Upper lobe of left lung (tissue), 6 donors: ENCODE data around the gene NFATC3. TPM values are rescaled to one million over a fixed set of nuclear protein-coding genes. Genes with fewer than 3 reads are reported as not detected.

Source experiments
- ATAC-seq, 2 donors: fragments of 200-7000 bp; cut with Tn5 transposase; one replicate each; pipeline ENCODE4 v1.9.1; 2022; ENCODE audit warnings: mild to moderate bottlenecking in 2 of 2, moderate library complexity in 2 of 2; ENCODE audit not compliant: low FRiP score in 2 of 2
- DNase-seq, 2 donors: peaks; one replicate each; pipeline ENCODE4 v3.0.0-alpha.2; 2019 to 2020
- H3K27ac ChIP-seq, 4 donors: fragments of 200-600 bp; sonication (generic); one replicate each; pipeline ENCODE4 v1.5.1; 2016 to 2019
- H3K27me3 ChIP-seq, 4 donors: fragments of 200-600 bp; sonication (generic); one replicate each; pipeline ENCODE4 v1.5.1; 2017 to 2019
- H3K36me3 ChIP-seq, 4 donors: fragments of 200-600 bp; sonication (generic); one replicate each; pipeline ENCODE4 v1.5.1; 2016 to 2019
- H3K4me1 ChIP-seq, 4 donors: fragments of 200-600 bp; sonication (generic); one replicate each; pipeline ENCODE4 v1.5.1; 2018 to 2019
- H3K4me3 ChIP-seq, 4 donors: fragments of 200-600 bp; sonication (generic); one replicate each; pipeline ENCODE4 v1.5.1; 2017 to 2019; ENCODE audit warnings: mild to moderate bottlenecking in 2 of 4, moderate library complexity in 1 of 4
- H3K9me3 ChIP-seq, 4 donors: fragments of 200-600 bp; sonication (generic); one replicate each; pipeline ENCODE4 v1.5.1; 2018 to 2019
- EP300 ChIP-seq, 4 donors: sonication (generic); formaldehyde crosslinking; IDR thresholded peaks; one replicate each; pipeline ENCODE4 v1.5.1; 2017; ENCODE audit warnings: antibody characterized with exemption in 4 of 4, control low read depth in 2 of 4
- POLR2A ChIP-seq, 4 donors: fragments of 450-650 bp; IDR thresholded peaks; one replicate each; pipeline ENCODE4 v1.5.1; 2016 to 2017; ENCODE audit warnings: antibody characterized with exemption in 4 of 4, mild to moderate bottlenecking in 2 of 4
- POLR2AphosphoS5 ChIP-seq, 2 donors: sonication (generic); formaldehyde crosslinking; IDR thresholded peaks; one replicate each; pipeline ENCODE4 v1.5.1; 2017; ENCODE audit warnings: antibody characterized with exemption in 2 of 2
- WGBS, 2 donors: methylation state at CpG; one replicate each; pipeline ENCODE4 v1.1.5; 2017 to 2018; 5-methylcytosine and 5-hydroxymethylcytosine counted together
- total RNA-seq, 6 donors: library from RNA; depleted of rRNA in 4 of 6; stranded (reverse); fragments of >200 nt in 4 of 6; gene quantifications; one replicate each; pipeline versions ENCODE4 v1.1.0 to v1.2.1, GENCODE V29; 2016 to 2021
- TF ChIP-seq, protein P1 (sequence below), 6 experiments: fragments of 450-650 bp in 4 of 6; fragments of 200-600 bp in 2 of 6; sonication (generic) in 2 of 6; IDR thresholded peaks; one replicate each; pipeline ENCODE4 v1.5.1; 2016 to 2019; ENCODE audit warnings: antibody characterized with exemption in 6 of 6
- donor health status: DM: no; HTN: no; CAD: no; lungs with moderate emphysema.
- donor health status: DM: no; HTN: yes; CAD: no; lungs with severe emphysema.

Gene NFATC3
- total RNA-seq, 6 donors from 2014 or later = 49.1 to 95.3 (median 68.0) TPM

DNA sequence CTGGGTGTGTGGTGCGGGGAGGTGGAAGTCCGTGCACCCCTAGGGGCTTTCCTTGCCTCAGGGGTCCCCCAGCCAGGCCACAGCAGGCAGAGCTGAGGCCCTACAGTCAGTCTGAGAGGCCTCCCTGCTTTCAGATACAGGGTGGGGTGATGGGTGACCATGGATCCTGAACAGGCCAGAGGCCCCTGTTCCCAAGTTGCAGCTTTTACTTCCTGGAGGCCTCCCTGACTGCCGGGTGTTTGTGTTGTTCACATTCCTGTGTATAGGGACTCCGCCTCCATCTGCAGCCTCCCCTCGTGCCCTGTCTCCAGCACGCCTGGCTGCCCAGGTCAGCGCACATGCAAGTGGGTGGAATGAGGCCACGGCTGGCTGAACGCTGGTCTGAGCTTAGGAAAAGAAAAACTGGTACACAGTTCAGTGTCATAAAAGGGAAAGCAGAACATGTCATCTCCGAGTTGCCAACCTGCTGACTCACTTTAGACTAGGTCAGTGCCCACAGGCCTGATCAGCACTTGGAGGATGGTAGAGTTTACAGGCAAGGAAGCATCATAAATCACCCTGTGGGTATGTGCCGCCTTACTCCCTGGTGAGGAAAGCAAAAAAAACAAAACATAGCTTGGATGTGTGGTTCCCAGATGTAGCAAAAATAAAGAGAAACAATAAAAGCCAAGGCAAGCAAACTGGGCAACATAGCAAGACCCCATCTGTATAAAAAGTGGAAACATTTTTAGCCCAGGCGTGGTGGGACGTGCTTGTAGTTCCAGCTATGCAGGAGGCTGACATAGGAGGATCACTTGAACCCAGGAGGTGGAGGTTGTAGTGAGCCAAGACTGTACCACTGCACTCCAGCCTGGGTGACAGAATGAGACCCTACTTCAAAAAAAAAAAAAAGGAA is 173.0 kb downstream of the NFATC3 start:
- H3K27me3 ChIP-seq = no peaks in the 10 kb centered on the region
- no peak overlapping the region for H3K4me3 ChIP-seq
- peaks cover 5 to 71% (median 44%) of the 10 kb centered on the region in 4 donors for H3K36me3 ChIP-seq
- H3K9me3 ChIP-seq = no peaks in the 10 kb centered on the region
- peak in 1 of 2 donors; percentile 47 for DNase-seq
- H3K27ac ChIP-seq = peak overlapping the region; percentile 37 to 61 (median 53)
- peaks cover 0 to 12% (median 6%) of the 10 kb centered on the region in 4 donors for H3K4me1 ChIP-seq
- ATAC-seq = peak in 1 of 2 donors; percentile 20
- WGBS, 2 donors = 65 to 76% methylated on average over 12 to 13 of the region's 13 CpGs
- TF ChIP-seq POLR2AphosphoS5 (IDR thresholded peaks at IDR 0.05) (peak in 1 of 2 donors; percentile 18), EP300 (IDR thresholded peaks at IDR 0.05) (no peak)

GRCh38 chr16:68259007-68259825 is 174.0 kb downstream of the NFATC3 start:
- TF ChIP-seq EP300 (IDR thresholded peaks at IDR 0.05) = no peak
- TF ChIP-seq POLR2AphosphoS5 (IDR thresholded peaks at IDR 0.05) = no peak
- TF ChIP-seq, protein P1, sequence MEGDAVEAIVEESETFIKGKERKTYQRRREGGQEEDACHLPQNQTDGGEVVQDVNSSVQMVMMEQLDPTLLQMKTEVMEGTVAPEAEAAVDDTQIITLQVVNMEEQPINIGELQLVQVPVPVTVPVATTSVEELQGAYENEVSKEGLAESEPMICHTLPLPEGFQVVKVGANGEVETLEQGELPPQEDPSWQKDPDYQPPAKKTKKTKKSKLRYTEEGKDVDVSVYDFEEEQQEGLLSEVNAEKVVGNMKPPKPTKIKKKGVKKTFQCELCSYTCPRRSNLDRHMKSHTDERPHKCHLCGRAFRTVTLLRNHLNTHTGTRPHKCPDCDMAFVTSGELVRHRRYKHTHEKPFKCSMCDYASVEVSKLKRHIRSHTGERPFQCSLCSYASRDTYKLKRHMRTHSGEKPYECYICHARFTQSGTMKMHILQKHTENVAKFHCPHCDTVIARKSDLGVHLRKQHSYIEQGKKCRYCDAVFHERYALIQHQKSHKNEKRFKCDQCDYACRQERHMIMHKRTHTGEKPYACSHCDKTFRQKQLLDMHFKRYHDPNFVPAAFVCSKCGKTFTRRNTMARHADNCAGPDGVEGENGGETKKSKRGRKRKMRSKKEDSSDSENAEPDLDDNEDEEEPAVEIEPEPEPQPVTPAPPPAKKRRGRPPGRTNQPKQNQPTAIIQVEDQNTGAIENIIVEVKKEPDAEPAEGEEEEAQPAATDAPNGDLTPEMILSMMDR (IDR thresholded peaks at IDR 0.05) = no peak
- no peak for TF ChIP-seq POLR2A (IDR thresholded peaks at IDR 0.05)
- no peaks in the 10 kb centered on the region for H3K27me3 ChIP-seq
- DNase-seq (peak in 1 of 2 donors; percentile 51), ATAC-seq (no peak)
- no peak overlapping the region for H3K4me3 ChIP-seq
- H3K36me3 ChIP-seq = peaks cover 5 to 60% (median 40%) of the 10 kb centered on the region in 4 donors
- no peak overlapping the region for H3K27ac ChIP-seq
- H3K4me1 ChIP-seq = peaks cover 5 to 22% (median 14%) of the 10 kb centered on the region in 4 donors
- 93% methylated on average over 7 to 27 of the region's 27 CpGs for WGBS, 2 donors
- no peaks in the 10 kb centered on the region for H3K9me3 ChIP-seq

DNA sequence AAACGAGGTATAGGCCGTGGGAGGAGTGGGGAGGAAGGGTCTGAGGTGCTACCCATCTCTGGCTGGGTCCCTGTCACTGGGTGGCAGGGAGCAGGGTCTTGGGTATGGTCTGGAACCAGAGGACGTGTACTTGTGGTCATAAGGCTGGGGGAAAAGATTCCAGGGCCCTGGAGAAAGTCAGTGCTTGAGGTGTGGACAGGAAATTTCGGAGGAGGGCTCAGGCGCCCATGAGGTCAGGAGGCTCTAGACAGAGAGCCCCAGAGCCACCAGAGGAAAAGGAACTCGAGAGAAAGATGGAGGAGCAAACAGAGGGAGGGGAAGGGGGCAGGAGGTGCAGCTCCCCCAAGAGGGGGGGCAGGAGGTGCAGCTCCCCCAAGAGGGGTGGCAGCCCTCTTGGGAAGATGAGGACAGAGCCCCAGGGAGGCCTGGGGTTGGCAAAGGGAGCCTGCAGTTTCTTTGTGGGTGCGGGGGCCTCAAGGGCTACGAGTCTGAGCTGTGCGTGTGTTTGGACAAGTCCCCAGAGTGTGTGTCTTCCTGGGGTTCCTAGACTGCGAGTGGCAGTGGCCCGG is 178.5 kb downstream of the NFATC3 start:
- Histone ChIP-seq H3K4me3 (peak overlapping the region; percentile 40 to 94 (median 90)), H3K4me1 (peaks cover 17 to 35% (median 22%) of the 10 kb centered on the region in 4 donors), H3K36me3 (peaks cover 0 to 24% (median 18%) of the 10 kb centered on the region in 4 donors), H3K27me3 (no peaks in the 10 kb centered on the region), H3K27ac (peak overlapping the region; percentile 97 to 99 (median 98)), H3K9me3 (no peaks in the 10 kb centered on the region)
- no peak for ATAC-seq
- WGBS, 2 donors = 46 to 59% methylated on average over 7 to 10 of the region's 11 CpGs
- no peak for DNase-seq
- TF ChIP-seq POLR2AphosphoS5 (IDR thresholded peaks at IDR 0.05) (no peak), EP300 (IDR thresholded peaks at IDR 0.05) (no peak), POLR2A (IDR thresholded peaks at IDR 0.05) (no peak)
- TF ChIP-seq, protein P1 (IDR thresholded peaks at IDR 0.05) = no peak

DNA sequence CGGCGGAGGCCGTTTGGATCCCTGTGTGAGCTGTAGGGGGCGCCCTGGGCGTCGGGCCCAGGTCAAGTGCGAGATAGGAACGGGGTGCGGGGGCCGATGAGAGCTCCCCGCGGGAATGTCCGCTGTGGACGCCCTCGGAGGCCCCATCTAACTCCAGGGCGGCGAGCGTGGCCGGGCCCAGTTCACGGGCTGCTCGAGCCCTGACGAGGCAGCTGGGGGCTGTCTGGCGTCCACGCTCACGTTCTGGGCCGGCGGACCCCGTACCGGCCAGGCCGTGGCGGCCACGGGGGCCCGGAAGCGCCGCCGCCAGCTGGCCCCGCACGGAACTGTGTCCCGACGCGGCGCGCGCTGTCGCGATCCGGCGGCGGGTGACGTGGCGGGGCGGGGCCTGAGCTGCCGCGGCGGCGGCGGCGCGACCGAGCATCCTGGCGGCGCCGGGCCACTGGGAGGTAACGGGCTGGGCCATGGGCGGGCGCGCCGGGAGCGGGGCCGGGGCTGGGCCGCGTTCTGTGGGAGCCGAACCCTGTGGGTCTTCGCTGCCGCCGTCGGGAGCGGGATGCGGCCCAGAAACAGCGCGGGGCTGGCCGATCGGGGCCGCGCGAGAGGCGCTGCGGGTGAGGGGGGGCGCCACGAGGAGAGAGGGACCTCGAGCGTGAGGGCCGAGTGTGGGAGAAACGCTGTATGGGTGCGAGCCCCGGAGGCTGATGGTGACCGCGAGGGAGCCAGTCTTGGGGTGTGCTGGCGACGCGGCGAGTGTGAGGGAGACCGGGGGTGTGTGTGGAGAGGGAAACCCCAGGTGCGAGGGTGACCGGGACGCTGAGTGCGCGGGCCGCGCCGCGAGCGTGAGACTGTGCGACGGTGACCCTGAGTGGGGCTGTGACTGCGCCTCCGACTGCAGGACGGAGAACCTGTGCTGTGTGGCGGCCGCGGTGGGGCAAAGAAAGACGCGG is 179.2 kb downstream of the NFATC3 start, which contains the start of gene SLC7A6:
Gene SLC7A6 (plus strand): TSS at position 399 of the 950 bp plus-strand sequence. CDS start 10,201 bp downstream, outside the sequence.
- peaks cover 0 to 17% (median 12%) of the 10 kb centered on the region in 4 donors for H3K36me3 ChIP-seq
- WGBS, 2 donors = 0 to 1% methylated on average over 44 to 67 of the region's 123 CpGs
- ATAC-seq = peak; percentile 71 to 92
- H3K4me1 ChIP-seq = peaks cover 17 to 35% (median 22%) of the 10 kb centered on the region in 4 donors
- H3K27ac ChIP-seq = peak within 1 kb of the TSS; percentile 97 to 99 (median 98)
- no peaks in the 10 kb centered on the region for H3K27me3 ChIP-seq
- peak; percentile 18 to 52 for TF ChIP-seq POLR2AphosphoS5 (IDR thresholded peaks at IDR 0.05)
- TF ChIP-seq POLR2A (IDR thresholded peaks at IDR 0.05) = peak in 3 of 4 donors; percentile 70 to 81 (median 76)
- TF ChIP-seq, protein P1 (IDR thresholded peaks at IDR 0.05) = peak; percentile 61 to 95 (median 88)
- no peak for TF ChIP-seq EP300 (IDR thresholded peaks at IDR 0.05)
- H3K4me3 ChIP-seq = peak within 1 kb of the TSS; percentile 89 to 94 (median 91)
- no peaks in the 10 kb centered on the region for H3K9me3 ChIP-seq
- peak; percentile 86 to 97 for DNase-seq
